ENCODE data around the gene KLHL10. TPM values are rescaled to one million over a fixed set of nuclear protein-coding genes. Genes with fewer than 3 reads are reported as not detected.

The KLHL10 gene
- total and polyA plus RNA-seq, 2 of the 13 experiments (the other 11 are each of a cell fraction or from before 2014, with no cell fraction given): 0.04 to 0.08 TPM

GRCh38 chr17:41810659-41811548, 26.7 kb upstream of the KLHL10 start (continued):
- TF ChIP-seq ZNF879 (CRISPR knock-in tag; IDR thresholded peaks at IDR 0.05): peak; percentile 8; the same call in 1 of the 2 replicates
- TF ChIP-seq HMGXB3 (CRISPR knock-in tag; IDR thresholded peaks at IDR 0.05; ENCODE audit: borderline replicate concordance): 0 out of 2 replicates have a peak, but pooled peaks have one; percentile 16
- TF ChIP-seq DMAP1 (CRISPR knock-in tag; IDR thresholded peaks at IDR 0.05): no peak; the same call in 1 of the 2 replicates
- TF ChIP-seq RFX5 (IDR thresholded peaks at IDR 0.05; ENCODE audit: low read depth, low read length): no peak
- TF ChIP-seq TEF (CRISPR knock-in tag; IDR thresholded peaks at IDR 0.05): no peak
- no peak for TF ChIP-seq GZF1 (CRISPR knock-in tag; IDR thresholded peaks at IDR 0.05)
- TF ChIP-seq GATAD2A (CRISPR knock-in tag; IDR thresholded peaks at IDR 0.05): no peak
- TF ChIP-seq, protein P1, sequence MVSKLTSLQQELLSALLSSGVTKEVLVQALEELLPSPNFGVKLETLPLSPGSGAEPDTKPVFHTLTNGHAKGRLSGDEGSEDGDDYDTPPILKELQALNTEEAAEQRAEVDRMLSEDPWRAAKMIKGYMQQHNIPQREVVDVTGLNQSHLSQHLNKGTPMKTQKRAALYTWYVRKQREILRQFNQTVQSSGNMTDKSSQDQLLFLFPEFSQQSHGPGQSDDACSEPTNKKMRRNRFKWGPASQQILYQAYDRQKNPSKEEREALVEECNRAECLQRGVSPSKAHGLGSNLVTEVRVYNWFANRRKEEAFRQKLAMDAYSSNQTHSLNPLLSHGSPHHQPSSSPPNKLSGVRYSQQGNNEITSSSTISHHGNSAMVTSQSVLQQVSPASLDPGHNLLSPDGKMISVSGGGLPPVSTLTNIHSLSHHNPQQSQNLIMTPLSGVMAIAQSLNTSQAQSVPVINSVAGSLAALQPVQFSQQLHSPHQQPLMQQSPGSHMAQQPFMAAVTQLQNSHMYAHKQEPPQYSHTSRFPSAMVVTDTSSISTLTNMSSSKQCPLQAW (CRISPR knock-in tag; IDR thresholded peaks at IDR 0.05): peak; percentile 39
- no peak for TF ChIP-seq TFDP2 (CRISPR knock-in tag; IDR thresholded peaks at IDR 0.05)
- 0 out of 2 replicates have a peak, but pooled peaks have one; percentile 24 for TF ChIP-seq REL (CRISPR knock-in tag; conservative IDR thresholded peaks at IDR 0.05)
- TF ChIP-seq BCL3 (CRISPR knock-in tag; IDR thresholded peaks at IDR 0.05): no peak
- TF ChIP-seq ARID5B (CRISPR knock-in tag; IDR thresholded peaks at IDR 0.05): peak; percentile 17; the same call in 1 of the 2 replicates
- TF ChIP-seq ZNF432 (CRISPR knock-in tag; IDR thresholded peaks at IDR 0.05; ENCODE audit: borderline replicate concordance): no peak
- no peak for TF ChIP-seq KDM3A (CRISPR knock-in tag; IDR thresholded peaks at IDR 0.05; ENCODE audit: low read depth)
